Caco-2 (cell line): Measurements from ENCODE around the gene MVB12A. TPM values are rescaled to one million over a fixed set of nuclear protein-coding genes. Genes with fewer than 3 reads are reported as not detected.

ENCODE experiments used
- BruUV-seq: library from RNA; stranded (reverse); fragments of 400-500 nt; replicated peaks from 2 replicates; lab custom pipeline; 2021; lab: Mats Ljungman, UMichigan
- CTCF ChIA-PET: fragments of 300-600 bp; sonication (Branson Sonifier 250); formaldehyde crosslinking; loops from one replicate; lab custom pipeline; 2022; ENCODE audit warnings: antibody characterized with exemption; lab: Charles Lee
- POLR2A ChIA-PET: fragments of 300-600 bp; sonication (Branson Sonifier 250); formaldehyde crosslinking; loops from one replicate; lab custom pipeline; 2022; ENCODE audit warnings: antibody characterized with exemption; lab: Charles Lee
- DNase-seq, 2 experiments: peaks; one replicate each; pipeline versions ENCODE4 v3.0.0 to v3.0.0-alpha.2; 2020 to 2022
- H3K27me3 ChIP-seq: replicated peaks from 2 replicates; pipeline ENCODE4 v1.6.0; 2011; ENCODE audit warnings: low read length; ENCODE audit not compliant: control insufficient read depth, insufficient read depth
- H3K36me3 ChIP-seq: 2 replicates; pipeline ENCODE4 v1.5.1; 2011; ENCODE audit warnings: low read length; ENCODE audit not compliant: control insufficient read depth, insufficient read depth
- H3K4me1 ChIP-seq: fragments of 250-450 bp; sonication (Bioruptor Pico); 2 replicates; pipeline ENCODE4 v1.5.1; 2020; ENCODE audit warnings: mild to moderate bottlenecking
- H3K4me3 ChIP-seq: 2 replicates; pipeline ENCODE4 v1.5.1; 2011; ENCODE audit warnings: low read depth, mild to moderate bottlenecking, control low read depth, low read length
- H3K9me3 ChIP-seq: fragments of 250-450 bp; sonication (Bioruptor Pico); 2 replicates; pipeline ENCODE4 v1.5.1; 2020; ENCODE audit warnings: mild to moderate bottlenecking, moderate library complexity
- H3K27ac Mint-ChIP-seq: one replicate; pipeline ENCODE4 v1.8.0; 2022; ENCODE audit warnings: mixed read lengths; ENCODE audit not compliant: unreplicated experiment
- H3K27me3 Mint-ChIP-seq: one replicate; pipeline ENCODE4 v1.8.0; 2022; ENCODE audit warnings: mixed read lengths; ENCODE audit not compliant: insufficient read depth, unreplicated experiment
- H3K36me3 Mint-ChIP-seq: one replicate; pipeline ENCODE4 v1.8.0; 2022; ENCODE audit warnings: mild to moderate bottlenecking, mixed read lengths; ENCODE audit not compliant: insufficient read depth, unreplicated experiment
- H3K4me1 Mint-ChIP-seq: one replicate; pipeline ENCODE4 v1.8.0; 2022; ENCODE audit warnings: low read depth, mixed read lengths; ENCODE audit not compliant: unreplicated experiment
- H3K4me3 Mint-ChIP-seq: one replicate; pipeline ENCODE4 v1.8.0; 2022; ENCODE audit warnings: mild to moderate bottlenecking, moderate library complexity, mixed read lengths; ENCODE audit not compliant: unreplicated experiment
- H3K9me3 Mint-ChIP-seq: one replicate; pipeline ENCODE4 v1.8.0; 2022; ENCODE audit warnings: mixed read lengths; ENCODE audit not compliant: unreplicated experiment
- intact Hi-C: fragments of 100-400 bp; cut with micrococcal nuclease; formaldehyde crosslinking; loops from one replicate; pipeline ENCODE4 v1.10.0; 2022; ENCODE audit not compliant: unreplicated experiment
- total RNA-seq: library from RNA; stranded (reverse); gene quantifications from 2 replicates; pipeline ENCODE4 v1.2.3, GENCODE V29; 2022
- TF ChIP-seq, protein P1 (sequence below), 2 experiments: fragments of 200-600 bp in 1 of 2; IDR thresholded peaks; 1 replicate in 1 of 2; 2 replicates in 1 of 2; pipeline versions ENCODE4 v1.5.1 to v1.8.0; 2011 to 2022; ENCODE audit warnings: antibody characterized with exemption in 1 of 2, control low read depth in 1 of 2, inconsistent platforms in 1 of 2, low read depth in 1 of 2, low read length in 1 of 2, mild to moderate bottlenecking in 1 of 2, moderate library complexity in 1 of 2; ENCODE audit not compliant: insufficient read depth in 1 of 2, severe bottlenecking in 1 of 2, unreplicated experiment in 1 of 2

The MVB12A gene
- total RNA-seq, 1 experiment from 2014 or later, result 36.7 TPM

DNA sequence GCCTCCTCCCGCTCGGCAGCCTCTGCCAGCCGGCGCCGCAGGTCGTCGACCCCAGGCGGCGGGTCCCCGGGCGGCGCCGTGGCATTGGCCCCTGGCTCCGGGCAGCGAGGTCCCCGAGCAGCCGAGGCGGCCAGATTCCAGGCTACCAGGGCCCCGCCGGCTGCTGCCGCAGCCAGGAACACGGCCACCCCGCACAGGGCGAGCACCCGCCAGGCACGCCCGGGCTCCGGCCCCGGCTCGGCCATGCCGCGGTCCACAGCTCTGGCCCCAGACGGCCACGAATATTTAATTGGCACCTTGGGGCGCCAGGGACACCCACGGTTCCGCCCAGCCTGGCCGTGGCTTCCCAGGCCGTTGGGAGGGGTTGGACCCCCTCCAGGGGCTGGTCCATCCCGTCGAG, 25.9 kb upstream of the MVB12A start, which contains the start of gene CCDC194:
Gene CCDC194 (minus strand): TSS at position 283 of the 400 bp plus-strand sequence. CDS start 38 bp downstream, at position 245.
- no peaks in the 10 kb centered on the region for H3K27me3 ChIP-seq
- H3K9me3 ChIP-seq, result peaks cover 12% of the 10 kb centered on the region
- TF ChIP-seq, protein P1, sequence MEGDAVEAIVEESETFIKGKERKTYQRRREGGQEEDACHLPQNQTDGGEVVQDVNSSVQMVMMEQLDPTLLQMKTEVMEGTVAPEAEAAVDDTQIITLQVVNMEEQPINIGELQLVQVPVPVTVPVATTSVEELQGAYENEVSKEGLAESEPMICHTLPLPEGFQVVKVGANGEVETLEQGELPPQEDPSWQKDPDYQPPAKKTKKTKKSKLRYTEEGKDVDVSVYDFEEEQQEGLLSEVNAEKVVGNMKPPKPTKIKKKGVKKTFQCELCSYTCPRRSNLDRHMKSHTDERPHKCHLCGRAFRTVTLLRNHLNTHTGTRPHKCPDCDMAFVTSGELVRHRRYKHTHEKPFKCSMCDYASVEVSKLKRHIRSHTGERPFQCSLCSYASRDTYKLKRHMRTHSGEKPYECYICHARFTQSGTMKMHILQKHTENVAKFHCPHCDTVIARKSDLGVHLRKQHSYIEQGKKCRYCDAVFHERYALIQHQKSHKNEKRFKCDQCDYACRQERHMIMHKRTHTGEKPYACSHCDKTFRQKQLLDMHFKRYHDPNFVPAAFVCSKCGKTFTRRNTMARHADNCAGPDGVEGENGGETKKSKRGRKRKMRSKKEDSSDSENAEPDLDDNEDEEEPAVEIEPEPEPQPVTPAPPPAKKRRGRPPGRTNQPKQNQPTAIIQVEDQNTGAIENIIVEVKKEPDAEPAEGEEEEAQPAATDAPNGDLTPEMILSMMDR (IDR thresholded peaks at IDR 0.05; ENCODE audit: insufficient read depth in 1 of 2, low read depth in 1 of 2, low read length in 1 of 2, severe bottlenecking in 1 of 2, unreplicated experiment in 1 of 2), result no peak
- POLR2A ChIA-PET, result no interaction called here
- BruUV-seq, result no TSS peak
- CTCF ChIA-PET, result no interaction called here
- Mint-ChIP-seq H3K9me3 (no peaks in the 10 kb centered on the region), H3K27me3 (no peaks in the 10 kb centered on the region), H3K4me1 (peaks cover 6% of the 10 kb centered on the region), H3K4me3 (no peak within 1 kb of the TSS), H3K27ac (no peak within 1 kb of the TSS), H3K36me3 (peaks cover 6% of the 10 kb centered on the region)
- DNase-seq, result no peak
- intact Hi-C loops, result no loop called here
- 0 out of 2 replicates have a peak, but pooled peaks cover 5% of the 10 kb centered on the region for H3K4me1 ChIP-seq
- no peak within 1 kb of the TSS for H3K4me3 ChIP-seq
- H3K36me3 ChIP-seq, result no peaks in the 10 kb centered on the region

DNA sequence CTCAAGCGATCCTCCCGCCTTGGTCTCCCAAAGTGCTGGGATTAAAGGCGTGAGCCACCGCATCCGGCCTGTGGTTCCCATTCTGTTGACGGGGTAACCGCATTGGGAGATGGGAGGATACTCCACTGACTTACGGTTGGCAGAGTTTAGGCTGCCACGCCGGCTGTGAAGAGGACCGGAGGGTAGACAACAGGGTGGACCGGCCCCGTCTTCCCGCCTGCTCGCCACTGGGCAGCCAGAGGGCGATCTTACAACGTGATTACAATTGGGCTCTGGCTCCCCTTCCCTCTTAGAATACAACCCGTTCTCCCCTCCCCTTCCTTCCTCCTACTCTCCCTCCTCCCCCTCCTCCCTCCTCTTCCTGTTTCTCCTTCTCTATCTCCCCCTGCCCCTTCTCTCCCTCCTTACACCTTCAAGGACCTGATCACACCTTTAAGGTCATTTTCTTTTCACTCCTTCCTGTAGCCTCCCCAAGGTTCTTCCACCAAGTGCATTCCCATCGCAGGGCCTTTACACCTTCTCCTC, 24.9 kb upstream of the MVB12A start:
- no peak overlapping the region for H3K4me3 Mint-ChIP-seq
- no peaks in the 10 kb centered on the region for H3K27me3 ChIP-seq
- CTCF ChIA-PET, result interaction anchor here (0.6 kb wide), 1 partner anchor 9 kb away, joined by 3 read pairs; no protein-coding TSS in a partner anchor

DNA sequence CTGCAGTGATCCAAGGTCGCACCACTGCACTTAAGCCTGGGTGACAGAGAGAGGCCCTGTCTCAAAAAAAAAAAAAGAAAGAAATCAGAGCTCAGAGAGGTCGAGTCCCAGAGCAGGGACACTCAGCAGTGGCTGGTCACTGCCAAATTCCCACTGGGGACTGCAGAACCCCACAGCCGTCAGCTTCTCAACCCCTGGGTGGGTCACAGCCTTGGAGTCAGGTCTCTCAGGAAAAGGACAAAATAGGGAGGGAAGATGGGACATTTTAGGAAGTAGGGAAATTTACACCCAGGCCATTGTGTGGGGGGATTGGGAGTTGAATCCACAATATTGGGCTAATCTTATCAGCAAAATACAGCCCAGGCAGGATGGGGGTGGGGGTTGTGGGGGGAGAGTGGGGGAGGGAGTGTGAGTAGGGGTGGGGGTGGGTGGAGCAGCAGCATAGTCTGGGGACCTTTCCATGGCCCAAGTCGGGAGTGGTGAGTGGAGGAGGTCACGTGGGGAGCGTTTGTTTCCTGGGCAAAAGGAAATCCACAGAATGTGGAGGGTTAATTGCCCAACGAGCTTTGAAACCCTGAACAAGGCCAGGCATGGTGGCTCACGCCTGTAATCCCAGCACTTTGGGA, 20.8 kb upstream of the MVB12A start:
- no peak for DNase-seq
- ChIA-PET POLR2A (no interaction called here), CTCF (no interaction called here)
- Mint-ChIP-seq H3K4me3 (no peak overlapping the region), H3K9me3 (no peaks in the 10 kb centered on the region), H3K27ac (no peak overlapping the region), H3K36me3 (peaks cover 13% of the 10 kb centered on the region), H3K4me1 (no peaks in the 10 kb centered on the region), H3K27me3 (no peaks in the 10 kb centered on the region)
- BruUV-seq, result no TSS peak
- TF ChIP-seq, protein P1 (IDR thresholded peaks at IDR 0.05; ENCODE audit: insufficient read depth in 1 of 2, low read depth in 1 of 2, low read length in 1 of 2, severe bottlenecking in 1 of 2, unreplicated experiment in 1 of 2), result no peak
- Histone ChIP-seq H3K36me3 (peaks cover 2% of the 10 kb centered on the region; the same call in 1 of the 2 replicates), H3K27me3 (no peaks in the 10 kb centered on the region), H3K4me1 (no peaks in the 10 kb centered on the region), H3K4me3 (no peak overlapping the region), H3K9me3 (no peaks in the 10 kb centered on the region)
- intact Hi-C loops, result no loop called here

More for the DNA sequence above, 24.9 kb upstream of the MVB12A start:
- peak; percentile 56 to 72 for DNase-seq
- Mint-ChIP-seq H3K27ac (no peak overlapping the region), H3K4me1 (peaks cover 6% of the 10 kb centered on the region), H3K9me3 (no peaks in the 10 kb centered on the region), H3K36me3 (peaks cover 6% of the 10 kb centered on the region), H3K27me3 (no peaks in the 10 kb centered on the region)
- intact Hi-C loops, result loop anchor here (1.0 kb wide), 1 partner anchor 71 kb away; no protein-coding TSS in a partner anchor
- no peaks in the 10 kb centered on the region for H3K36me3 ChIP-seq
- no TSS peak for BruUV-seq
- H3K4me3 ChIP-seq, result no peak overlapping the region
- TF ChIP-seq, protein P1 (IDR thresholded peaks at IDR 0.05; ENCODE audit: insufficient read depth in 1 of 2, low read depth in 1 of 2, low read length in 1 of 2, severe bottlenecking in 1 of 2, unreplicated experiment in 1 of 2), result peak; percentile 59 to 63
- H3K4me1 ChIP-seq, result 0 out of 2 replicates have a peak, but pooled peaks cover 5% of the 10 kb centered on the region
- peaks cover 3% of the 10 kb centered on the region; the same call in 1 of the 2 replicates for H3K9me3 ChIP-seq
- POLR2A ChIA-PET, result no interaction called here
